Endothelial cell of umbilical vein (primary cell): ENCODE results near the gene ELANE.

Experiments
- CTCF ChIP-seq, 2 donors: IDR thresholded peaks; 1 replicate in 1 of 2; 2 replicates in 1 of 2; pipeline ENCODE4 v1.5.1; 2011; ENCODE audit warnings: low read length in 2 of 2, mild to moderate bottlenecking in 2 of 2, moderate library complexity in 2 of 2, control low read depth in 1 of 2, inconsistent platforms in 1 of 2, low read depth in 1 of 2; ENCODE audit not compliant: insufficient read depth in 1 of 2; ENCODE audit errors: extremely low read depth in 1 of 2
- EZH2 ChIP-seq: IDR thresholded peaks from 2 replicates; pipeline ENCODE4 v1.6.1; 2012; ENCODE audit warnings: borderline replicate concordance, low read depth, mild to moderate bottlenecking, moderate library complexity, low read length, inconsistent platforms; ENCODE audit not compliant: severe bottlenecking
- MAX ChIP-seq: IDR thresholded peaks from 2 replicates; pipeline ENCODE4 v1.6.1; 2011; ENCODE audit not compliant: insufficient read depth, insufficient read length
- POLR2A ChIP-seq: IDR thresholded peaks from 2 replicates; pipeline ENCODE4 v1.6.1; 2012; ENCODE audit warnings: low read depth, mild to moderate bottlenecking, control low read depth, low read length
- POLR2AphosphoS5 ChIP-seq: IDR thresholded peaks from 2 replicates; pipeline ENCODE4 v1.6.1; 2012; ENCODE audit warnings: low read depth, mild to moderate bottlenecking, control low read depth, low read length, moderate library complexity; ENCODE audit not compliant: insufficient read depth

- no peak for TF ChIP-seq POLR2A
- TF ChIP-seq POLR2AphosphoS5: no peak
- no peak for TF ChIP-seq CTCF (IDR thresholded peaks at IDR 0.05; ENCODE audit: extremely low read depth in 1 of 2, insufficient read depth in 1 of 2, low read depth in 1 of 2, low read length in 2 of 2)
- TF ChIP-seq MAX: no peak
- no peak for TF ChIP-seq EZH2
Measured at GRCh38 chr19:834216-834615, 17.9 kb upstream of the ELANE start.
